ENCODE data around the gene PDE6C.
"Not testable (repeated sequence)": the region's sequence is repeated elsewhere in the genome, so short reads cannot be mapped to it uniquely, and the experiment has no call there.

PDE6C gene

DNA sequence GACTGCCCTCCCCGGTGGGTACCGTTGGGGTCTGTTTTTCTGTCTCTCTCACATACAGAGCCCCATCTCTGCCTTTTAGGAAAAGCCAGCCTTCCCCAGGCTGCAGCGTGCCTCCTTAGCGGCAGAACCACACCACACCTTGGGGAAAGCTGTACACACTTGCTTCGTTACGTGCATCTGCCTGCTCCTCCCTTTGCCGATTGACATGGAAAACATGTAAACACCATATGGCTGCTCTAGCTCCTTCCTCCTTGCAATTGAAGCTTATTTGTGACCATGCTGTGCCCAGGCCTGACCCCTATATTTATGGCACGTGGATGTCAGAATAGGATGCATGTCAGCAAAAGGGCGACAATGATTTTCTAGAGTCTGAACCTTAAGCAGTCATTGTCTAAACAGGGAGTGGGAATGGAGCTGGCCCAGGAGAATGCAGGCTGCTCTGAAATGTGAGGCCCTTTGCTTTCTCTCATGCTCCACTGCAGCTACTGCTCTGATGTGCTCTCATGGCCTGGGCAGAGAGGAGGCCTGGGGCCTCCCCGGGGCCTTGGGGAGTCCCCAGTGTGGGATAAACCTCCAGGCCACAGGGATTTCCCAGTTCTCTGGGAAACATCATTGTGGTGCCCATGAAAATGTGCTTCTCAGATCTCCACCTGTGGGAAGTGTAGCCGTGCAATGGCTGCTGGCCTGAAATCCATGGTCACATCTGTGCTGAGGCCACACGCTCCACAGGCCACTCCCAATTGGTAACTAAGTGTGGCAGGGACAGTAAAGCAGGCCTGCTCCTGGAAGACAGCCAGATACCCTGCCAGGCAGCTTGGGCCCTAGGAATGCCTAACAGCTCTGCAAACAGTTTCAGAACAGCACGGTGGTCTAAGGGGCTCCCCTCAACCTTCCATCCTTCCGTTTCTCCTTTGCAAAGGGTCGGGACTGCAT lies 18.6 kb downstream of the PDE6C start:
- no peak for DNase-seq (ENCODE audit: low read depth in 2 of 2)

DNA sequence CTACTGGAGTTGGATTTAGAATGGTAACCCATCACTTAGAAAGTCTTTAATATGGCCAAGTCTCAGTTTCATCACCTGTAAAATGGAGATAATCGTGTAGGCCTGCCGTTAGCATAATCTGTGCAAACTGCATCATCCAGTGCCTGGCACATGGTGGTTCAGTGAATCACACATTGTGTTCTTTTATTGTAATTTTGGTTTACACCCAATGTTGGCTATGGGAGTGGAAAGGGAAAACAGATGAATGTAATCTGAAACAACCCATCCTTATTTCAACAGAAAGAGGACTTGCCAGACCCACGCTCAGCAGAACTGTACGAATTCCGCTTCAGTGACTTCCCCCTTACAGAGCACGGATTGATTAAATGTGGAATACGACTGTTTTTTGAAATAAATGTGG lies 27.5 kb downstream of the PDE6C start:
- no peak for DNase-seq (ENCODE audit: low read depth in 2 of 2)

DNA sequence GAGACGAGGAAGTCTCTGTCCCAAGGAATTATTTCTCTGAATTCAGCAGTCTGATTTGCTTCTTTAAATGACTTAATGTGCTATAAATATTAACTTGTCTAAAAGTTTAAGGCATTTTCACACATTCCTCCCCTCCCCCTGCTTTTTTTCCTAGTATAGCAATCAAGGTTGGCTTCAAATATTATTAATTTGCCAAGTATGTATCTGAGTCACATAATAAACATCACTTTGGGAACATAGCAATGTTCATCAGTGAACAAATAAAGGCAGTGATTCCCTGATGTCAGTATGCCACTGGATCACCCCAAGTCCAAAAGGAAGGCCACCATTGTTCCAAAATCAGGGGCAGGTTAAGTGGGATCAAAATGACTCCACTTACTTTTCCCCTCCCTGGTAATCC lies 40.5 kb downstream of the PDE6C start:
- no peak for DNase-seq (ENCODE audit: low read depth in 2 of 2)

DNA sequence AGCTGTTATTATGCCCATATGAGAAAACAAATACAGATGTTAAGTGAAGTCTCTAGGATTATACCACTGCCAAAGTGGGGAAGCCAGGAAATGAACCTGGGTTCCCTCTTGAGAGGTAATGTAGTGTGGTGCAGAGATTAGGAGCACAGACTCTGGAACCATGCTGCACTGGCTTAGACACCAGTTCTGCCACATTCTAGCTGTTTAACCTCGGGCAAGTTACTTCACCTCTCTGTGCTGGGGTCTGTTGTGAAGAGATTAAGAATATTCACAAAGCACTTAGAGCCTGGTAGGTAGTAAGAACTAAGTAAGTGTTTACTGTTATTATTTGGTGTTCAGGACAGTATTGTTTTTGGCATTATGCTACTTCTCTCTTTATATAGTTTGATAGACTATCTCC lies 41.9 kb downstream of the PDE6C start:
- no peak for DNase-seq (ENCODE audit: low read depth in 2 of 2)

DNA sequence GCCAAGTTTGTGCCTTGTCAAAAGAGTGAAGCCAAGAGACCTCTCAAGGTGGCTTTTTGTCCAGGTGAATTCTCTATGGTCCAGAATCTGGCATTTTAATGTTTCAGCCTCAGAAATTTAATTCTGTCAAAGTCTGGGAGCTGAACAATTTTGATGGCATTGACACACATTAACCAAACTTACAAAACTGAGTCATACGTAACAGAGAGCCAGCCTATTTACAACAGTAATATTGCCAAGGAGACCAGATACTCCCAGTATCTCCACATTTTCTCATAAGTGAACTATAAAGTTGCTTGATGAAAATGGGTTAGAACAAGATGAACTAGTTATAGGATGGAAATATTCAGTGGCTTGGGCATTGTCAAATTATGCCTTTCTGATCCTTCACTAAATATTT lies 43.8 kb downstream of the PDE6C start:
- DNase-seq (ENCODE audit: low read depth in 2 of 2) = no peak

DNA sequence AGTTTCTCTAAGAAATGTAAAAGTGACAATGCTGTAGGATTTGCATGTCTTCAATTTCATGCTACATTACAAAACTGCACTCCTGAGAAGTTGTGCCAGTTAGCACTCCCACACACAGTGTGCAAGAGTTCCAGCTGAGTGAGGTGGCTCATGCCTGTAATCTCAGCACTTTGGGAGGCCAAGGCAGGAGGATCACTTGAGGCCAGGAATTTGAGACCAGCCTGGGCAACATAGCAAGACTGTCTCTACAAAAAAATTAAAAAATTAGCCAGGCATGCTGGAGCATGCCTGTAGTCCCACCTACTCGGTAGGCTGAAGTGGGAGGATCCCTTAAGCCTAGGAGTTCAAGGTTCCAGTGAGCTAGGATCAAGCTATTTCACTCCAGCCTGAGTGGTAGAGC lies 45.4 kb downstream of the PDE6C start:
- DNase-seq (ENCODE audit: low read depth in 2 of 2) = no peak

DNA sequence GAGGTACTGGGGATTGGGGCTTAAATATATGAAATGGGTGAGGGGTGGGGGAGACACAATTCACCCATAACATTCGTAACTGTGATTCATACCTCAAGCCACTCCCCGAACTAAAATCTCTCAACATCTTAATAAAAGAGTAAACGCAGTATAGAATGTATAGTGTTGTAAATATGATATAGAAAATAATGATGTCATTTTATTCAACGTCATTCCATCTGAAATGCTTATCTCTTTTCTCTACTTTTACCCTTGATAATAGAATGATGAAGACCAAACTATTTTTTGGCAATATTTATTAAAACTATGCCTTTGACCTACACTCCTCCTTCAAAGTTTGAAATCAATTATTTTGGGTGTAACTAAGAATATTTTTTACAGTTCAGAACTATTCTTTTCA lies 53.7 kb downstream of the PDE6C start:
- no peak for DNase-seq (ENCODE audit: low read depth in 2 of 2)

DNA sequence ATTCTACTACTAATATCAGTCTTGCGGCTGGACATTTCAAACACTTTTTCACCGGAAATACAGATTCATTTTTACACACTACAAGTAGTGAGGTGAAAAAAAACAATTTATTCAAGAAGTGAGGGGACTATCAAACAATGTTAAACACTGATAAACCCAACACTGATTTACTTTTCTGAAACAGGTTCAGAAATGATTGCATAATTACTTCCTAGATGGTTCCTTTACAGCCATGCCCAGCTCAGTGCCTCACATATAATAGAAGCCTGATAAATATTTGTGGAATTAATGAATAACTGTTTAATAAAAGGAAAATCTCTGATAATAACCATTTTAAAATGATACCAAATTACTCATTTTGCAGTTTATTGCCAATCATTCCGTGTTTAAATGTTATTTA lies 55.5 kb downstream of the PDE6C start:
- no peak for DNase-seq (ENCODE audit: low read depth in 2 of 2)

DNA sequence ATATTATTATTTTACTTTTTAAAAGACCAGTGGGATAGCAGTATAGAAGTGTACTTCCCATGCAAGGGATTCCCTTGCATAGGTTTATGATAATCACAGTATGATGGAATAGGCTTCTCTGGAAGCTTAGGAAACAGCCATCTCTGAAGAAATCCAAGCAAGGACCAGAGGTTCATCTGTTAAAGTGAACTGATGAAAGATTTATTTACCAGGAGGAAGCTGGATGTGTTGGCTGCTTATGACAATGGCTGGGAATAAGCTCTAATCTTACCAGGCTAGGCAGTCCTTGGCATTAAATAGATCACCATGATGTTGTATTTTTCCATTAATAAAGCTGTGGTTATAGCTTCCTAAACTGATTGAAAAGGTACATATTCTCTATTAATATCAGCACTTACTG lies 58.0 kb downstream of the PDE6C start:
- DNase-seq (ENCODE audit: low read depth in 2 of 2) = no peak

DNA sequence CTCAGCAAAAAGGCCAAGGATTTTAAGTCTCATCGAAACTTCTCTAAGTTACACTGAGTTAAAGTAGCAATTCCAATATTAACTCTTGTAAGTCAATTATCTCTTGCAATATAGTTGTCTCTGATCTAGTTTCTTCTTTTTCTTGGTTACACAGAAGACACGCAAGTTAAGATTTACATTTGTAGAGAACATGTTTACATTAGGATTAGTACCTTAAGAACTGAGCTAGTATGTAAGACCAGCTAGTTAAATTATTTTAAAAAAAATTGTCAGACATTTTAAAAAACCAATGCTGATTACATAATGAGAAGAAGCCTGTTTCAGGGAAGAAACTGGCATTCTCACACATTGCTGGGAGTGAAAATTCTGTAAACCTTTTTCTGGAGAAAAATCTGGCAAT lies 58.7 kb downstream of the PDE6C start:
- no peak for DNase-seq (ENCODE audit: low read depth in 2 of 2)

DNA sequence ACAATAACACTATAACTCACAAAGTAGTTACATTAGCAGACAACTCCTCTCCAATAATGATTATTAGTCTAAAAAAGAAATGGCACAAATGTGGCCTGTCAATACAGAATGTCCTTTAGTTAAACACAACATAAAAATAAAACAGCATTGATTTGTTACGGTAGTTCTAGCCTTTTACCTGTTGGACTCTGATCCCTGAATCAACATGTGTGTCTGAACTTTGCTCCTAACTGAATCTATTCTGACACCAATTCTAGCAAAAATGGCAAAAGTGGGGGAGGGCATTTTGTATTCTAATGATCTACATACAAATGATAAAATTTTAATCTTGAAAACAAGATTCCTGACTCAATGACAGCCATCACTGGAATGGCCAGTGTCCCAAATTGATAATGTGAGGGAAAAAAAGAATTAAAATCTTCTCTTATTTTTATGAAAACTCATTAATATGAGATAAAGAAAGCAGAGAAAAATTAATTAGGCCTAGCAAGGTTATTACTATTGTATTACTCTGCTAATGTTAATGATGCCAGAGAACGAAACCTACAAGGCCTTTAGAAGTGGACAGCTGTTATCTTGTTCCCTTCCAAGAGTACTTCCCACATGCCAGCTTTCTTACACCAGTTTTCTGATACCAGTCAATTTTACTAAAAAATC lies 59.8 kb downstream of the PDE6C start:
- DNase-seq (ENCODE audit: low read depth in 2 of 2) = no peak

DNA sequence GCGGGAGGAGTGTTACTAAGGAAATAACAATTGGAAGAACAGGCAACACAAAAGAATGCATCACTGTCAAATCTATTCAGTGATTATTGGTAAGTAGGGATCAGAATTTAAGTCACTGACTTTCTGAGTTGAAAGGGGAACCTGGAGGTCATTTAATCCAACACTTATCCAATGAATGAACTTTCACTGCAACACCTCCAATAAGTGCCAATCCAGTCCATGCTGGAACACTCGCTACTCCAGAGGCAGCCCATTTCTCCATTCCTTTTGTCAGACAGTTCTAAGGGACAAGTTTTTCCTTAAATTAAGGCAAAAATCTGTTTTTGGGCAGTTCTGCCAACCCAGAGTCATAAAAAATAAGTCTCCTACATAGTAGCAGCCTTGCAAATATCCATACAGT lies 60.6 kb downstream of the PDE6C start:
- no peak for DNase-seq (ENCODE audit: low read depth in 2 of 2)

DNA sequence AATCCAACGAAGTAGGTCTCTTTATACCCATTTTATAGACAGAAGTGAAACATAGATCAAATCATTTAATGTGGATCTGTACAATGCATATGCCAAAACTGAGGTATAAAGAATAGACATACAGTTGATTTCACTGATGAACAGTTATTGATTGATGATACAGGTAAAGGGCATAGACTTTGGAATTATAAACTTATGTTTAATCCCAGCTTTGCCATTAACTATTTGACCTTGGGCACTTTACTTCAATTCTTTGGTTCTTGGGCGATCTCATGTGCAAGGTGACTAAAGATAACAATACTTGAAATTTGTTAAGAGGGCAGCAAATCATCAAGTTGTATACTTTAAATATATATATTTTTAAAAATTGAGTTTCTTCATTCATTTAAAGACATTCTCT lies 61.5 kb downstream of the PDE6C start:
- DNase-seq (ENCODE audit: low read depth in 2 of 2) = no peak

DNA sequence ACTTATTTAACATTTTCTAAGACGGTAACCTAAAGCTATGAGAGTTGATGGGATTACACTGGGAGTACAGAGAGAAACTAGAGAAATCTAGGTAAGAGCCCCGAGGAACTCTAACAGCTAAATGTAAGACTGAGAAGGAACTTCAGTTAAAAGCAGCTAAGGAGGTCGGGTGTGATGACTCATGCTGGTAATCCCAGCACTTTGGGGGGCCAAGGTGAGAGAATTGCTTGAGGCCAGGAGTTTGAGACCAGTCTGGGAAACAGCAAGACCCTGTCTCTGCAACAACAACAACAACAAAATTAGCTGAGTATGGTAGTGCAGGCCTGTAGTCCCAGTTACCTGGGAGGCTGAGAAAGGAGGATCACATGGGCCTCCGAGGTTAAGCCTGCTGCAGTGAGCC lies 66.0 kb downstream of the PDE6C start:
- DNase-seq (ENCODE audit: low read depth in 2 of 2) = no peak

DNA sequence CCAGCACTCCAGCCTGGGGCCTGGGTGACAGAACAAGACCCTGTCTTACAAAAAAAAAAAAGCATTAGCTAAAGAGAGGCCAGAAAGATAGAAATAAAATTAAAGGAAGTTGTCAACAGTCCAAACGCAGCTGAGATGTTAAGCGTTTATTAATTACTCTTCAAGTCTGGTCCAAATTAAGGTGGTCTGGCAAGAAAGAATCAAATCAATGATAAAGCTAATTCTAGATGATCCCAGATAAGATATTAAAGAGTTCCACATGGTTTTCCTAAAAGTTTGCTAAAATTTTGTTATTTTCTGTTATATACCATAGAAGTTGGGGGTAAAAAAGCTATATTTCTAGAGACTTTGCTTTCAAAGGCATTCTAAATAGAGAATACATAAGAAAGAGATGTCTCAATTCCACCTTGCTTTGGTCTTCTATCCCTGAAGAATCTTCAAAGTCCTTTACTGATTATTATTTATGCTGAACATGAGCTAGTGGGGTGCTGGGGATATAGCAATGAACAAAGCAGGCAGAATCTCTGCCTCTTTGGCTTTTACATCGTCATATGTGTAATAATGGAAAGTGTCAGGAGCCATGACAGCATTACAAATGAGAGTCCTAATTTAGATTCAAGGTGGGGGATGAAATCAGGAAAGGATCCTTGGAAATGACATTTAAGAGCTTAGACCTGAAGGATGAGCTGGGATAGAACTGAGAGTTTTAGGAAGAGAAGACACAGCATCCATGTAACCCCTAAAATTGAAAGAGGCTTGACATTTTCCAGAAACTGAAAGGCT lies 66.7 kb downstream of the PDE6C start:
- no peak for DNase-seq (ENCODE audit: low read depth in 2 of 2)

DNA sequence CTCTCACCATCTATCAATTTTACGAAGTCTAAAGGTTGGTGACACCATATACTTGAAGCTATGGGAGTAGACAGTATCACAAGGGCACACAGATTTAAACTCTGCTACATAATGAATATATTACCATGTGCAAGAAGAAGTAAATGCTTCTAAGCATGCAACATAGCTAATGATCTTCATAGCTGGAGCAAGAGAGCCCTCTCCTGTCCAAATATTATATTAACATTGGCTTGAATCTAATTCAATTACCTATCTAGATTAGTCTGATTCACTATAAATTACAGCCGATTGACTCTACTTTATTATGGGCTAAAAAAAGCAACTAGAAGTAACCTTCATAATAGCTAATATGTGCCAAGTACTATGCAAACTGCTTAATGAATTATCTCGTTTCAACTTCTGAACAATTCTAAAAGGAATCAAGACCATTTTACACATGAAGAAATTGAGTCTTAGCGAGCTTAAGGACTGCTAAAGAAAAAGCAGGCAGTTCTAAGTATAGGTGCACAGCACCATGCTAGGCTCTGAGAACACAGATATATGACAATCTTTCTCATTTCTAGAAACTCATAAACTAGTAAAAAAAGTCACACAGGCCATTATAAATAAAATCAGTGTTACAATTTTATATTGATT lies 68.2 kb downstream of the PDE6C start:
- DNase-seq (ENCODE audit: low read depth in 2 of 2) = no peak

DNA sequence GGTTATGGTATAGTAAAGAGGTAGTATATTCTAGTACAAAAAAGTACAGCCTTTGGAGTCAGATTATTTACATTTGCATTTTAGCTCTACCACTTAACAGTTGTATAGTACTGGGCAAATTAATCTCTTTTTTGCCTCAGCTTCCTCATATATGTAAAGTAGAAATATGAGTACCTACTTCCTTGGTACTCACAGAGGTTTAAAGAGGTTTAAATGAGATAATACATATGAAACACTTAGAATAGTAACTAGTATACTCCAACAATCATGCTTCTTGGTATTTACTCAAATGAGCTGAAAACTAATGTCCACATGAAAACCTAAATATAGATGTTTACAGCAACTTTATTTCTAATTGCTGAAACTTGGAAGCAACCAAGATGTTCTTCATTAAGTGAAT lies 75.4 kb downstream of the PDE6C start:
- no peak for DNase-seq (ENCODE audit: low read depth in 2 of 2)

DNA sequence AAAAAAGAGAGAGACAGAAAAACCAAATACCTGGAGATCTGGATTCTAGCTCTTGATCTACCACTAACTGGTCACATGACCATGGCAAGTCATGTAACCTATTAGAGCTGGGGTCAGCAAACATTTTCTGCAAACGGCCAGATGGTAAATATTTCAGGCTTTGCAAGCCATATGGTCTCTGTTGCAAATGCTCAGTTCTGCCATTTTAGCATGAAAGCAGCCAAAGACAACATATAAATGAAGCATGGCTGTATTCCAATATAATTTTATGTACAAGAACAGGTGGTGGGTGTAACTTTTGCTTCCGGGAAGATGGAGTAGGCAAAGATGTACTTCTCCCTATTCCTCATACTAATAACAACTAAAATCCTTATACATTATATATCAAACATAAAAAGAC lies 83.4 kb downstream of the PDE6C start:
- DNase-seq (ENCODE audit: low read depth in 2 of 2) = no peak

DNA sequence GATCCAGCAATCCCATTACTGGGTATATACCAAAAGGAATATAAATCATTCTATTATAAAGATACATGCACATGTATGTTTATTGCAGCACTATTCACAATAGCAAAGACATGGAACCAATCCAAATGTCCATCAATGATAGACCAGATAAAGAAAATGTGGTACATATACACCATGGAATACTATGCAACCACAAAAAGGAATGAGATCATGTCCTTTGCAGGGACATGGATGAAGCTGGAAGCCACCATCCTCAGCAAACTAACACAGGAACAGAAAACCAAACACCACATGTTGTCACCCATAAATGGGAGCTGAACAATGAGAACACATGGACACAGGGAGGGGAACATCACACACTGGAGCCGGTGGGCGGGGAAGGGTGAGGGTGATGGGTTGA lies 84.2 kb downstream of the PDE6C start:
- DNase-seq (ENCODE audit: low read depth in 2 of 2) = not testable (repeated sequence)

DNA sequence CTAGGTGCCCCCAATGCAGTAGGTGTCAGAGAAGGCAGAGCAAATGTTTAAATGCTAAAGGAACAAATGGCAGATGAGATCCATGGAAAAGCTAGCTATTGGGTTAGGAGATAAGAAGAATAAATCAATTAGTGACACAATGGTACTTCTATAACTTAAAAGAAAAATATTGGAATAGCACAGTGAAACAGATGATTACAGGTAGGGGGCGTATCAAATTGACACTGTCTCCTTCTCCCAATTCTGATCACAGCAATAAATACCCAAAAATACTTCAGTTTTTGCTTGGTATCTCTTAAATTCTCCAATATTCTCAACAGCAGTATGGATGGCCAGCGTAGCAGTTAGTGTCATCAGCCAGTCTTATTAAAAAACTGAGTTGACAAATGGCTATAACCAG lies 84.9 kb downstream of the PDE6C start:
- DNase-seq (ENCODE audit: low read depth in 2 of 2) = no peak

DNA sequence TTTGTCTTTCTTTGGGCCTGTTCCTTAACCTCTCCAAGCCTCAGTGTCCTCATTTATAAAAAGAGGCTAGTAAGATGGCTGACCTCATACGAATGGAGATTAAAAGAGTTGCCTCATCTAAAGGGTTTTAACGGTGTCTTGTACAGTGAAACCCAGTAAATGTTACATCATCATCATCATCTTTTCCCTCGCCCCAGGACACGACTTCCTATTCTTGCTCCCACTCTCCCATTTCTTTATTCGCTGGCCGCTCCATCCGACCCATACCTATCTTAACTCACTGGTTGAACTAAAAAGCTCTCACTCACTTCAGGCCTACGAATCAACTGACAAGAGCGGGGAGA lies 89.5 kb downstream of the PDE6C start:
- DNase-seq (ENCODE audit: low read depth in 2 of 2) = no peak
